GM19395 (cell line): ENCODE results near the gene NDUFA11.
"Not testable (repeated sequence)": the region's sequence is repeated elsewhere in the genome, so short reads cannot be mapped to it uniquely, and the experiment has no call there.

Source experiments
- ATAC-seq: cut with Tn5 transposase; IDR thresholded peaks from one replicate; pipeline ENCODE4 v1.9.1; 2021; ENCODE audit warnings: mild to moderate bottlenecking, moderate library complexity; ENCODE audit not compliant: unreplicated experiment

The NDUFA11 gene

DNA sequence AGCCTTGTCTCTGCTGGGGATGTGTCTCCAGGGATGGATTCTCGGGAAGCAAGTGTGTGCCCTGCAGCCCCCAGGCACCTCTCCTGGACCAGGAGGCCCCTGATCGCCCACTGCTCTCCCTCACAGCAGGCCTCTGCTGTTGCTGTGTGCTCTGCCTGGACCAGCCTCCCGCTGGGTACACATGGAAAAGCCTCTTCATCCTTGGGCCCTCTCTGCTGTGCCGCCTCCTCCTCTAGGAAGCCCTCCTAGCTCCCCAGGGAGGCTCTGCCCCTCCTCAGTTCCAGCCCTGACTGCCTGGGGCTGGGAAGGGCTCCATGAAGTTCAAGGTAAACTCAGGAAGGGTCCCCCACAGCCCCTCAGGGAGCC is 12.0 kb downstream of the NDUFA11 start:
- no peak for ATAC-seq

DNA sequence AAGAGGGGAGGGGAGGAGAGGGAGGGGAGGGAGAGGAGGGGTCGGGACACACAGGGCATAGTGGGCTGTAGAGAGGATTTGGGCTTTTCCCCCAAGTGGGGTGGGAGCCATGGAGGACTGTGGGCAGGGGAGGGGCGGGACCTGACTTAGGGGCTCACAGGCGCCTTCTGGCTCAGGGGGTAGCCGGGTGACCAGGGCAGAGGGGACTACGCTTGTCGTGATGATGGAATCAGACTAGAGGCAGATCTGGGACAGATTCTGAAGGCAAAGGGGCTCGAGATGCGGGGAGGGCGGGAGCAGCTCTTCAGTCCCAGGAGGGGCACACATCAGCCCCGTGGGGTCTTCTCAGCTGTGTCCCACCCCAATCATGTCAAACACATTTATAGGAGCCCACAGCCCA is 13.5 kb downstream of the NDUFA11 start:
- no peak for ATAC-seq

DNA sequence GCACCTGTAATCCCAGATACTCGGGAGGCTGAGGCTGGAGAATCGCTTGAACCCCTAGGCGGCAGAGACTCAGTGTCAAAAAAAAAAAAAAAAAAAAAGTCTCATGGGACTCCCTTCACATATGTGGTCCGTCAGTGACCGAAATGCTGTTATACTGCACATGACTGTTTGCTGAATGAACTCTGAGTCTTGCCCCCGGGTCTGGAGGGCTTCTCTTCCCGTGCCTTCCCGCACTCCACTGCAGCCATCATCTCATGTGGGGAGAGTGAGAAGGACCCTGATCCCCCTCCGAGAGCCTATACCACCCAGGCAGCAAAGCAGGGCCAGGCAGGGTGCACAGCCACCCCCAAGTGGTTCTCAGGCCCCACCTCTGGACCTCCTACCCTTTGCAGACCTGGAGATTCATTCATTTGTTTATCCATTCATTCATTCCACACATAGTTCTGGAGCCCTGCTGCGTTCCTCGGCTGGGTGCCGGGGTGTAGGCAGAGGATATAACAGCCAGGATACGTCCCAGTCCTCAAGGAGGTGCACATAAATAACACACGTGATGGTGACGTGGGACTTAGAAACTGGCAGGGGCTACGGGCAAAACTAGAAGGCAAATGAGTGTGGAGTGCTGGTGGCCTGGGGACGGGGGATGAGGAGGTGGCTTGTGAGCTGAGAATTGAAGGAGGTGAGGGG is 14.2 kb downstream of the NDUFA11 start:
- ATAC-seq: no peak

DNA sequence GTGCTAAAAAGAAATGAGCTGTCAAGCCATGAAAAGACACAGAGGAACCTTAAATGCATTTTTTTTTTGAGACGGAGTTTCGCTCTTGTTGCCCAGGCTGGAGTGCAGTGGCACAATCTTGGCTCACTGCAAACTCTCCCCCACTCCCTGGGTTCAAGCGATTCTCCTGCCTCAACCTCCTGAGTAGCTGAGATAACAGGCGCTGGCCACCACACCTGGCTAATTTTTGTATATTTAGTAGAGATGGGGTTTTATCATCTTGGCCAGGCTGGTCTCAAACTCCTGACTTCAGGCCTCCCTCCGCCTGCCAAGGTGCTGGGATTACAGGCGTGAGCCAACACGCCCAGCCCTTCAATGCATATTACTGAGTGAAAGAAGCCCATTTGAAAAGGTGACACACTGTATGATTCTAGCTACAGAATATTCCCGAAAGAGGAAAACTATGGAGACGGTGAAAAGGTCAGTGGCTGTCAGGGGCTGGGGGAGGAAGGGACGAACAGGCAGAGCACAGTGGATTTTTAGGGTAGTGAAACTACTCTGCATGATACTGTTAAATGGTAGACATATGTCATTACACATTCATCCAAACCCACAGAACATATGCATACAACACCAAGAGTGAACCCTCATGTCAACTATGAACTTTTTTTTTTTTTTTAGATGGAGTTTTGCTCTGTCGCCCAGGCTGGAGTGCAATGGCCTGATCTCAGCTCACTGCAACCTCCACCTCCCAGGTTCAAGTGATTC is 19.4 kb downstream of the NDUFA11 start:
- ATAC-seq: not testable (repeated sequence)

DNA sequence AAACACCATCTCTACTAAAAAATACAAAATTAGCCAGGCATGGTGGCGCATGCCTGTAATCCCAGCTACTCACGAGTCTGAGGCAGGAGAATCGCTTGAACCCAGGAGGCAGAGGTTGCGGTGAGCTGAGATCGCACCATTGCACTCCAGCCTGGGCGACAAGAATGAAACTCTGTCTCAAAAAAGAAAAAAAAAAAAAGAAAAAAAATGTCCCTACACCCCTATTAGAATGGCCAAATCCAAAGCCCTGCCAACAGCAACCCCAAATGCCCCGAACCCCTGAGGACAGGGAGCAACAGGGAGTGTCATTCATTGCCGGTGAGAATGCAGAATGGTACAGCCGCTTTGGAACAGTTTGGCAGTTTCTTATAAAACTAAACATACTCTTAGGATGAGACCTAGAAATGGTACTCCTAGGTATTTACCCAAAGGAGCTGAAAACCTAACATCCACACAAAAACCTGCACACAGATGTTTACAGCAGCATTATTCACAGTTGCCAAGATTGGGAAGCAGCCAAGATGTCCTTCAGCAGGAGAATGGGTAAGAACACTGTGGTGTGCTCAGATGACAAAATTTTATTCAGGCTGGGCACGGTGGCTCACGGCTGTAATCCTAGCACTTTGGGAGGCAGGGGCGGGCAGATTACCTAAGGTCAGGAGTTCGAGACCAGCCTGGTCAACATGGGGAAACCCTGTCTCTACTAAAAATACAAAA is 20.3 kb downstream of the NDUFA11 start:
- ATAC-seq: not testable (repeated sequence)

DNA sequence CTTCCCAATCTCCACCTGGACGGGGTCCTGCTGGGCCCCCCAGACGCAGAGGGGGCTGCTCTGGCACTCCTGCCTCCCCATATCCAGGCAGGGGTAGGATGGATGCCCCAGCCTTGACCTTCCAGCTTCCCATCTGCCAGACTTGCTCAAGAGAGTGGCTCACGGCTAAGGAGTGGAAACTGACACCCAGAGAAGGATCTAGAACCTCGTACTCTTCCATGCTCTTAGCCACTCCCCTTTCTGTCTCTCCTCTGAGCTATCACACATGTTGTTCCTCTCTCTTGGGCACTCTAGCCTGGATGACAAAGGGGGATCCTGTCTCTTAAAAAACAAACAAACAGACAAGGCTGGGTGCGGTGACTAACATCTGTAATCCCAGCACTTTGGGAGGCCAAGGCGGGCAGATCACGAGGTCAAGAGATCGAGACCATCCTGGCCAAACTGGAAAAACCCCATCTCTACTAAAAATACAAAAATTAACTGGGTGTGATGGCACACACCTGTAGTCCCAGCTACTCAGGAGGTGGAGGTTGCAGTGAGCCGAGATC is 21.1 kb downstream of the NDUFA11 start:
- ATAC-seq: no peak

DNA sequence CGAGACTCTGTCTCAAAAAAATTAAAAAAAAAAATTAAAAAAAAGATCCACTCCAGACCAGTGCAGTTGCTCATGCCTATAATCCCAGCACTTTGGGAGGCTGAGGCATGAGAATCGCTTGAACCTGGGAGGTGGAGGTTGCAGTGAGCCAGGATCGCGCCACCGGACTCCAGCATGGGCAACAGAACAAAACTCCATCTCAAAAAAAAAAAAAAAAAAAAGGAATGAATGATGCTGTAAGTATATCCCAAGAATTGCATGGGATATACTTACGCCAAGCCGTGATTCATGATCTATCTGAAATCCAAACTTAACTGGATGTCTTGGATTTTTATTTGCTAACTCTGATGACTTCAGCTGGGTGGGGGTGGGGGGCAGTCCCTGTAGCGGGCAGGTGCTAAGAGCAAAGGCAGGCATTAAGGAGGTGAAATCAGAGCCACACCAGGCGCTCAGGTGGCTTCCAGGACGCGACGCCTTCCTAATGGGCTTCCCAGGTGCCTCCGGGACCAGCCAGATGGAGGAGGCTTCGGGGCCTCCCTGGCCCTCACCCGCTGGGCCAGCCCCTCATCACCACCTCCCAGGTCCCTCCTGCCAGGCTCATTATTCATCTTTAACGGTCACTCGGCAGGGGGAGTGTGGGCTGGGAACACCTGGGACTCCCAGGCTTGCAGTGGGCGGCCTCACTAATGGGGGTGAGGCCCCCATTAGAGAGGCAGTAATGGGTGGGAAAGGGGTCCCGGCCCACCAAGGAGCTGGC is 21.9 kb downstream of the NDUFA11 start:
- no peak for ATAC-seq

DNA sequence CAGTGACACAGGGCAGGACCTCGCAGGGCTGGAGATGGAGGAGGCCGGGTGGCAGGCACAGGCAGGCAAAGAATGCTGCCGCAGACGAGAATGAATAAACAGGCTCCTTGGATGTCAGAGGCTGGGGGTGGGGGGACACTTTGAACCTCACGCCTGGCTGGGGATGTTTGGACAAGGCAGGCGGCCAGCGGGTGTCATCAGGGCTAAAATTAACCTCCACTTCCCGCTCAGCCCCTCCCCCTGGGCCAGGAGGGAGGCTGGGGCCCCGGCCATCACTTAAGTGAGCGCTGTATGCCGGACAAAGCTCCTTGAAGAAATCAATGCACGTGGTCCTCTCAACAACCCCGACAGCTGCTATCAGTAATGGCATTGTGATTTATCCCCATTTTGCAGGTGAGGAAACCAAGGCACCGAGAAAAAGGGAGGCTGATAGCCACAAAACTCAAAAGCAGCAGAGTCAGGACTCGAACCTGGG is 22.9 kb downstream of the NDUFA11 start:
- no peak for ATAC-seq

DNA sequence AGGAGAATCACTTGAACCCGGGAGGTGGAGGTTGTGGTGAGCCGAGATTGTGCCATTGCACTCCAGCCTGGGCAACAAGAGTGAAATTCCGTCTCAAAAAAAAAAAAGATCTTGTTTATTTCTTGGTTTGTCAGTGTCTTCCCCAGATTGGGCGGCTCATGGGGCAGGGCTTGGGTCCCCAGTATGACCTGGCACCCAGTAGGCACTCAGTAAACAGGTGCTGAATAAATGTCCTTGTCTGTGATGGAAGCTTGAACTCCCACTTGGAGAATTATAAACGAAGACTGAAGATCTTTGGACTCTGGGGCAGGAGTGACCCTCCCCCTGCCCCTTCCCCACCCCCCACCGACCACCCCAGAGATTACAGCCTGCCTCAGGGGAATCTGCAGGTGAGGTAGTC is 23.4 kb downstream of the NDUFA11 start:
- no peak for ATAC-seq

DNA sequence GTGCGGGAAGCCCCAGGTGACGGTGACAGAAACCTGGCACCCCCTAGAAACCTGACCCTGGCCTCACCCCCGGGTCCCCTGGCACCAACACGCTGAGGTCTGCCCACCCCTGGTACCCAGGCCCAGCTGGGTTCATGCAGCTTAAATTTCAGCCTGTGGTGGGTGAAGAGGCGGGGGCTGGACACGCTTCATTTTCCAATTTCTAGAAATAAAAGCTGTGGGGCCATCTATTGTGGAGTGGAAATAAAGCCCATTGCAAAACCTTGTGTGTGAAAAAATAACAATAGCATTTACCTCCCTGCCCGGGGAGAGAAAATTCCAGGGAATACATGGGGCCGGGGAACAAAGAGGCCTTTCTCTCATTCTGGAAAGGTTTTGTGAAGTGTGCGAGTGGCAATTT is 25.7 kb downstream of the NDUFA11 start:
- no peak for ATAC-seq

DNA sequence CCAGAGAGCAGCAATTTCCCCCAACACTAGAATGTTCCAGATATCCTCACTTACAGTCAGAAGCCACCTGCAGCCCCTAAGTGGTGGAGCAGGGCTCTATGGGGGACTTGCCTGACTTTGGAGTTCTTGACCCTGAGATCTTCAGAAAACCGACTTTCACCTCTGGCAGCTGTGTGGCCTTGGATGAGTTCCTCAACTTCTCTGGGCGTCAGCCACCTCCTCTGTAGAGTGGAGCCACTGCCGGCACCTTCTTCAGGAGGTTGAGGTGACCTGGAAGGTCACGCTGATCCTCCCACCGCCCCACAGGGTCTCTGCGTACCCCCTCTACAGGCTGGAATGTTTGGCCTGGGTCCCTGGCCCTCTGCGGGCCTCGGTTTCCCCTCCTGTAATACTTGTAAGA is 26.2 kb downstream of the NDUFA11 start:
- no peak for ATAC-seq

DNA sequence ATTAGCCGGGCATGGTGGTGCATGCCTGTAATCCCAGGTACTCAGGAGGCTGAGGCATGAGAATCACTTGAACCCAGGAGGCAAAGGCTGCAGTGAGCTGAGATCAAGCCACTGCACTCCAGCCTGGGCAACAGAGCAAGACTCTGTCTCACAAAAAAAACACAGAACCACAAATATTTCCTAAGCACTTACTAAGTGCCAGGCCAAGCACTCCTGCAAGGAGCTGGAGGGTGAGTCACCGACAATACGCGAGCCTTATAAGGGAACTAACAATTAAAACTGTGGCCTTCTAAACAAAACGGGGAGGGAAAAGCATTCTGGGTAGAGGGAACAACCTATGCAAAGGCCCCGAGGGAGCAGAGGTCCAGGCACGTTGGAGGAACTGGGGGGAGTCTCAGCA is 29.1 kb downstream of the NDUFA11 start:
- ATAC-seq: not testable (repeated sequence)

DNA sequence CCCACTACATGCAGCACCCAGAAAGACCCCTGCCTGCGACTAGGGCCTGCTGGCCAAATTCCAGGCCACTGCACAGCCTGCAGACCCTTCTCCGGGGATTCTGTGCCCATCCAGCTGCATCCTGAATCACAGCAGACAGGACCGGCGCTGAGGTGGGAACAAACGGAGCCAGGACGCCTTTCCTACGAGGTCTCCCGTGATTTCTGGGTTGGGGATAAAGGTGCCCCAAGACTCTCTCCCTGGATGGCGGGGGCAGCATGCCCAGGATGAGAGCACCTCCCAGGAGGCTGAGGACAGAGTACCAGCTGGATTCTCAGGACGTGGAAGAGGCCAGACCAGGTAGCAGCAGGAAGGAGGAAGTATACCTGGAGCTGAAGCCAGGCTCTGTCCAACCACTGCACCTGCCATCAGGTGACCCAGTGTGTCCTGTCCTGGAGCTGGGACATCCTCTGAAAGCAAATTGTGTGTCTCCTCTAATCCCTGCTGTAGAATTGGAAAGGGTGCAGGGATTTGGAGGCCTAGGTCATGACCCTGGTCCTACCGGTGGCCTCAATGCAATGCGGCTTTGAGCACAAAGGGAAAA is 29.9 kb downstream of the NDUFA11 start:
- ATAC-seq: no peak

DNA sequence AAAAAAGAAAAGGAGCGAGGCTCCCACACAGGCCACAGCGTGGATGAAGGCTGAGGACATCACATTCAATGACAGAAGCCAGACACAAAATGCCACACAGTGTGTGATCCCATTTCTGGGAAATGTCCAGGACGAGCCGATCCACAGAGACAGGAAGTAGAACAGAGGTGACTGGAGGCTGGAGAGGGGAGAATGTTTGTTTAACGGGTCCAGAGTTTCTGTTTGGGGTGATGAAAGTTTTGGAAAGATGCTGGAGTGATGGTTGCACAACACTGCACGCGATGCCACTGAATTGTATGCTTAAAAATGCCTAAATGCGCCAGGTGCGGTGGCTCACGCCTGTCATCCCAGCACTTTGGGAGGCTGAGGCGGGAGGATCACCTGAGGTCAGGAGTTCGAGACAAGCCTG is 32.6 kb downstream of the NDUFA11 start:
- no peak for ATAC-seq

DNA sequence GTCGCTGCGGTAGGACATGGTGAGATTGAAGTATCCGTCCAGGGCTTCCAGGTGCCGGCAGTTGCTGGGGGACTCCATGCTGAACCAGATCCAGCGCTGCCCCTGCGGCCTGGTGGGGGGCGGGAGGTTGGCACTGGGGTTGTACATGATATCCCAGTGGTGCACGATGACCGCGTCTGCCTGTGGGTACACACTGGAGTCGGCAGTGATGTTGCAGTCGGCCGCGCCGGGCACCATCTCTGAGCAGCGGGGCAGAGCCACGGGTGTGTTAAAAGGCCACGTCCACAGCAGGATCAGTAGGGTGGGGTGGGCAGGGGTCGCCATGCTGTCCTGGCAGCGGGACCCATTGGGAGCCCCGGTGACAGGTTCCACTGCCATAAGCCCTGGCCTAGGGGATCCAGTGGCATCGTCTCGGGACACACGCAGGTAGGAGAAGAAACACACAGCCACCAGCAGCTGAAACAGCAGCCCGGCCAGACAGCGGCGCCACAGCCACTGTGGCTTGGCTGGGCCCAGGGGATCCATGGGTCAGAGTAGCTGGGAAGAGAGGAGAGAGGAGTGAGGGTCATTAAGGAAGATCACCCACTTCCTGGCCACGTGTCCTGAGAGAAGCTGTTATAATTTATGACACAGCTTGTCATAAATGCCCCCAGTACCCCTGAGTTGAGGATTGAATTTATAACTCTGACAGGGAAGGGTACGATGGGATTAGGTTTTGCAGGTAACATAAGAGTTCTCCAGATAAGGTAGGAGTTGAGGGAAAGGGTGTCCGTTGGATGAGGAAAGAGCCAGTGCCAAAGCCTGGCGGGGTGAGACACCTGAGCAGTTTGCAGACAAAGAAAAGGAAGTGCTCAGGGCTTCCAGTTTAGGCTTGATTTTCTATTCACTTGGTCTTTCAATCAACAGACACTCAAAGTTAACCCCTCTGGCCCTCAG is 36.1 kb downstream of the NDUFA11 start:
- no peak for ATAC-seq

DNA sequence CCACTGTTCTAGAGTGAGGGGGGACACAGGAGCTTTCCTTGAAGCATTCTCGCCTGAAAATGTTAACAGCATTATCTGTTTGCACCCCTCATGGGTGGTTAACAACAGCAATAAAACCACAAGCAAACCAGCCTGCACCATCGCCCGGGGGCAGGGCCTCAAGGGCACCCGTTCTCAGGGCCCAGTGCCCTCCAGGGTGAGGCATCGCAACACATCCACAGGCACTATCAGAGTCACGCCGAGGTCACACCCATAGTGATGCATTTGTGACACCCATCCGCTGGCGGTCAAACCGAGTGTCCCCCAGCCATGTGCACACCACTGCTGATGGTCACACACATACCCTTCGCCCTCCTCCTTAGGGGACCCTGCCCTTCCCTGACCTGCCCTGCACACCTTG is 37.8 kb downstream of the NDUFA11 start:
- no peak for ATAC-seq

DNA sequence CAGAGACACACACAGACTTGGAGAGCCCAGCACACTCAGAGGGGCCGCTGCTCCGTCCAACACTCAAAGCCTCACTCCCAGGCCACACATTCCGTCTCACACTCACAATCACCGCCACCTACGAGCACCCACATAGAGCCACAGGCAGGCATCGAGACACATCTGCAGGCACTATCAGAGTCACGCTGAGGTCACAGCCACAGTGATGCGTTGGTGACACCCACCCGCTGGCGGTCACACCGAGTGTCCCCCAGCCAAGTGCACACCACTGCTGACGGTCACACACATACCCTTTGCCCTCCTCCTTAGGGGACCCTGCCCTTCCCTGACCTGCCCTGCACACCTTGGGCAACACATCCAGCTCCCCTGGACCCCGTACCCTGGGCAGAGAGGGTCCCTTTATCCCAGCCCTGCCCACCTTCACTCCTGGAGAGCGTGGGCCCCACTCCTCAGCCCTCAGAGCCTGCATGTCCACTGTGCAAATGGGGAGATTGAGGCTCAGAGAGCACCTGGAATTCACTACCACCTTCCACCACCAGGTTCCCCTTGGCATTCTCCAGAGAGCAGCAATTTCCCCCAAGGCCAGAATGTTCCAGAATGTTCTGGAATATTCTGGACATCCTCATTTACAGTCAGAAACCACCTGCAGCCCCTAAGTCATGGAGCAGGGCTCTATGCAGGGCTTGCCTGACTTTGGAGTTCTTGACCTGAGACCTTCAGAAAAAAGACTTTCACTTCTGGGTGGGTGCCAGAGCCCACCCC is 38.7 kb downstream of the NDUFA11 start:
- no peak for ATAC-seq

DNA sequence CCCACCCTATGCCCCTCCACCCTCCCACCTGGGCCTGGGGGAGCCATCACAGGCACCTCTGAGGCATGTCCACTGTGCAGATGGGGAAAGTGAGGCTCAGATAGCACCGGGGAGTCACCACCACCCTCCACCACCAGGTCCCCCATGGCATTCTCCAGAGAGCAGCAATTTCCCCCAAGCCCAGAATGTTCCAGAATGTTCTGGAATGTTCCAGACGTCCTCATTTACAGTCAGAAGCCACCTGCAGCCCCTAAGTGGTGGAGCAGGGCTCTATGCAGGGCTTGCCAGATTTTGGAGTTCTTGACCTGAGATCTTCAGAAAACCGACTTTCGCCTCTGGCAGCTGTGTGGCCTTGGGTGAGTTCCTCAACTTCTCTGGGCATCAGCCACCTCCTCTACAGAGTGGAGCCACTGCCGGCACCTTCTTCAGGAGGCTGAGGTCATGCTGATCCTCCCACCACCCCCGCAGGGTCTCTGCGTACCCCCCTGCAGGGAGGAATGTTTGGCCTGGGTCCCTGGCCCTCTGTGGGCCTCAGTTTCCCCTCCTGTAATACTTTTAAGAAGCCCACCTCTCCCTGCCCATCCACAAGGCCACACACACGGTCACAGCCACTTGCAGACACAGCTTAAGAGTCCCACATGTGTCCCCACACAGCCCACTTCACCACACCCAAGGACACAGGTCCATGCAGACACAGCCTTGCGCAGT is 39.4 kb downstream of the NDUFA11 start:
- no peak for ATAC-seq
